GM19467 (cell line): Measurements from ENCODE around the gene MTMR3.
"Not testable (repeated sequence)": the region's sequence is repeated elsewhere in the genome, so short reads cannot be mapped to it uniquely, and the experiment has no call there.

Source experiments
- ATAC-seq: cut with Tn5 transposase; IDR thresholded peaks from one replicate; pipeline ENCODE4 v1.9.1; 2021; ENCODE audit warnings: mild to moderate bottlenecking, moderate library complexity; ENCODE audit not compliant: unreplicated experiment

Gene MTMR3

GRCh38 chr22:30045901-30046715 is 163.1 kb downstream of the MTMR3 start:
- ATAC-seq = no peak

- ATAC-seq = no peak
These were observed 163.9 kb downstream of the MTMR3 start for GRCh38 chr22:30046716-30047363.

GRCh38 chr22:30047364-30047738 is 164.4 kb downstream of the MTMR3 start:
- no peak for ATAC-seq

GRCh38 chr22:30048681-30049080 is 165.7 kb downstream of the MTMR3 start:
- no peak for ATAC-seq

GRCh38 chr22:30054067-30054763 is 171.2 kb downstream of the MTMR3 start:
- no peak for ATAC-seq

GRCh38 chr22:30054764-30055069 is 171.7 kb downstream of the MTMR3 start:
- ATAC-seq = no peak

- no peak for ATAC-seq
These were observed 173.0 kb downstream of the MTMR3 start for GRCh38 chr22:30056015-30056414.

GRCh38 chr22:30057375-30057774 is 174.4 kb downstream of the MTMR3 start:
- no peak for ATAC-seq

GRCh38 chr22:30059346-30060020 is 176.5 kb downstream of the MTMR3 start:
- not testable (repeated sequence) for ATAC-seq

- ATAC-seq = not testable (repeated sequence)
These were observed 178.1 kb downstream of the MTMR3 start for GRCh38 chr22:30061094-30061493.

- ATAC-seq = no peak
These were observed 179.3 kb downstream of the MTMR3 start for GRCh38 chr22:30062259-30062658.

GRCh38 chr22:30062950-30063349 is 180.0 kb downstream of the MTMR3 start:
- ATAC-seq = no peak

GRCh38 chr22:30064172-30064571 is 181.2 kb downstream of the MTMR3 start:
- ATAC-seq = no peak

- ATAC-seq = no peak
These were observed 190.8 kb downstream of the MTMR3 start for GRCh38 chr22:30073743-30074142.

GRCh38 chr22:30074147-30074546 is 191.2 kb downstream of the MTMR3 start:
- ATAC-seq = no peak

GRCh38 chr22:30074994-30075393 is 192.0 kb downstream of the MTMR3 start:
- no peak for ATAC-seq

- no peak for ATAC-seq
These were observed 194.4 kb downstream of the MTMR3 start for GRCh38 chr22:30077279-30077880.

- no peak for ATAC-seq
These were observed 195.6 kb downstream of the MTMR3 start for GRCh38 chr22:30078320-30079311.

- ATAC-seq = no peak
These were observed 197.1 kb downstream of the MTMR3 start, which contains the start of gene HORMAD2 for GRCh38 chr22:30079952-30080533. TSS of gene HORMAD2 (plus strand) at chr22:30080464. CDS start at chr22:30093953, 13,489 bp downstream.
